NCI-H748 treated with DMSO at 0.1 percent for 48 hours (cell line): ENCODE measurements around the gene IFITM5.
"Not testable (repeated sequence)": the region's sequence is repeated elsewhere in the genome, so short reads cannot be mapped to it uniquely, and the experiment has no call there.

Experiments used
- DNase-seq: peaks from one replicate; lab custom pipeline; 2025; lab: John Stamatoyannopoulos, UW

Gene IFITM5

GRCh38 chr11:328012-328411 lies 28.7 kb upstream of the IFITM5 start:
- DNase-seq, result no peak

DNA sequence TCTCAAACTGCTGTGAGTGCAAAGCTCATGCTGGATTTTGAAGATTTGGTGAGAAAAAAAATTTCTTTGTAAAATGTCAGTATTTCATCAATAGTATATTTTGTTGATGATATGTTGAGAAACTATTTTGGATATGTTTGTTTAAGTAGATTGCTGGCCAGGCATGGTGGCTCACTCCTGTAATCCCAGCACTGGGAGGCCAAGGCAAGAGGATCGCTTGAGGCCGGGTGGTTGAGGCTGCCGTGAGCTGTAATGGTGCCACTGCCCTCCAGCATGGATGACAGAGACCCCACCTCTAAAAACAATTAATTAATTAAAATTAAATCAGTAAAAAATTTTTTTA lies 28.2 kb upstream of the IFITM5 start:
- no peak for DNase-seq

- DNase-seq, result no peak
Measured at GRCh38 chr11:326842-327580, 27.7 kb upstream of the IFITM5 start.

DNA sequence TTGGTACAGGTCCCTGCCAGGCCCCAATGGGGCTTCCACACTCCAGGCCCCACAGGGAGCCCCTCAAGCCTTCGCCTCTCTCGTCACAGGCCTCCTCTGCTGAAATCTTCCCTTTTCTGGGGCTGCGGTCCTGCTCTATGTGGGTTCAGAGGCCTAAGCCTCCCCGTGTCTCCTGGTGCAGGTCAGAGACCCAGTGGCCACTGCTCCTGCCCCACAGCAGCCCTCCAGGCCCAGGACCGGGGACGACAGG lies 27.2 kb upstream of the IFITM5 start:
- no peak for DNase-seq

GRCh38 chr11:325796-326591 lies 26.7 kb upstream of the IFITM5 start:
- no peak for DNase-seq

- not testable (repeated sequence) for DNase-seq
Measured at GRCh38 chr11:324593-325517, 25.5 kb upstream of the IFITM5 start.

DNA sequence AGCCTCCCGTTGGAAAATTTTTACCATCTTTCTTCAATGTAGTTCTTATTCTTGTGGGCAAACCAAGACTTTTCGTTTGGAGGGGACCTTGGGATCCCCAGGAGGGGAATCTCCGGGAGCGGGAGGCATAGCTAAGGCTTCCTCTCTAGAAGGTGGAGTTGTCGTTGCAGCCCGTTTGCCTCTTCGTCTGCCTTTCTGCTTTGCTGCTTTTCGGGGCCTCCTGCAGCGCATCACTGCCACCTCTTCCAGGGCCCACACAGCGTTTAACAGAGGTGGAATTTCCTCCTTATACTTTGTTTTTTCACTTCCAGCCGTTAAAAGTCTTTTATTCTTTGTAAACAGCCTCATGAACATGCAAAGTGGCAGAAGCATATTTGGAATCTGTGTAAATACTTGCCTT lies 24.8 kb upstream of the IFITM5 start:
- DNase-seq, result no peak

DNA sequence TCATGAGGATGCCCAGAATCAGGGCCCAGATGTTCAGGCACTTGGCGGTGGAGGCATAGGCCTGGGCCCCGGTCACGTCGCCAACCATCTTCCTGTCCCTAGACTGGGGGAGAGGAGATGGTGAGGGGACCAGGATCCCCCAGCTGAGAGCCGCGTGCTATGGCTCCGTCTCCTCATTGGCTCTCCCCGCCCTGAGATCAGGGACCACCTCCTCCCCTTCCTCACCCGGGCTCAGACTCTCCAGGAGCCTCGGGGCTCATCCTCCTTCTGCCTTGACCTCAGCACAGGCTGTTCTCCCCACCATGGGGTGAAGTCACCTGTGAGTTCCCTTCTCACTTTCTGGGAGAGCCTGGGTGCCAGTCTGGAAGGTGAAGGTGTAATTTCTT lies 20.6 kb upstream of the IFITM5 start:
- not testable (repeated sequence) for DNase-seq

GRCh38 chr11:319121-319887 lies 20.0 kb upstream of the IFITM5 start:
- not testable (repeated sequence) for DNase-seq

DNA sequence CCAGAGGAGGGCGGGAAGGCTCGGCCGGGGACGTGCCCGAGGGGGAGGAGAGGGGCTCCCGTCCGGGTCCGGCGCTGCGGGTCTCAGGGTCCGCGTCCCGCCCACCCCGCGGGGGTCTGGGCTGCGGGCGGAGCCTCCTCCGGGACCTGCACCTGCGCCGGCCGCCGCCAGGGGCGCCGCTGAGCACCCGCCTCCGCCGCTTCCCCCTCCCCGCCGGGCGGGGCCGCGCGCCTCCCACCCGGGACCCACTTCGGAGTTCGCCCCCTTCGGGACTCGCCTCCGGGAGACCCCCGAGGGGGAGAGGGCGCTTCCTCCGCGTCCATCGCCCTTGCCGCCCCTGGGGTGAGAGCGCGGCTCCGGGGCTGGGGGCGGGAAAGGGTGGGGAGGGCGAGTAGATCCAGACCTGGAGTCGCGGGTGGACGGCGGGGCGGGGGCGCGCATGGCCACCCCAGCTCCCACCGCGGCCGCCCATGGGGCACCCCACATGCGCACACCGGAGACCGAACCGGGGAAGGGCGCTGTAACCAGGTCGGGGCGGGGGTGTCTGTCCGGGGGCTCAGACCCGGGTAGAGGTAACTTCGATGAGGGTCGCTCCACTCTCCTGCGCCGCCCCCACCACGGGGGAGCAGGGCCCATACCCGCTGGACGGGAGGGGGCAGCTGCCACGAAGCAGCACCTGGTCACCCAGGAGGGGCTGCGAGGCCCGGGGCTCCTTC lies 19.2 kb upstream of the IFITM5 start:
- DNase-seq, result not testable (repeated sequence)

DNA sequence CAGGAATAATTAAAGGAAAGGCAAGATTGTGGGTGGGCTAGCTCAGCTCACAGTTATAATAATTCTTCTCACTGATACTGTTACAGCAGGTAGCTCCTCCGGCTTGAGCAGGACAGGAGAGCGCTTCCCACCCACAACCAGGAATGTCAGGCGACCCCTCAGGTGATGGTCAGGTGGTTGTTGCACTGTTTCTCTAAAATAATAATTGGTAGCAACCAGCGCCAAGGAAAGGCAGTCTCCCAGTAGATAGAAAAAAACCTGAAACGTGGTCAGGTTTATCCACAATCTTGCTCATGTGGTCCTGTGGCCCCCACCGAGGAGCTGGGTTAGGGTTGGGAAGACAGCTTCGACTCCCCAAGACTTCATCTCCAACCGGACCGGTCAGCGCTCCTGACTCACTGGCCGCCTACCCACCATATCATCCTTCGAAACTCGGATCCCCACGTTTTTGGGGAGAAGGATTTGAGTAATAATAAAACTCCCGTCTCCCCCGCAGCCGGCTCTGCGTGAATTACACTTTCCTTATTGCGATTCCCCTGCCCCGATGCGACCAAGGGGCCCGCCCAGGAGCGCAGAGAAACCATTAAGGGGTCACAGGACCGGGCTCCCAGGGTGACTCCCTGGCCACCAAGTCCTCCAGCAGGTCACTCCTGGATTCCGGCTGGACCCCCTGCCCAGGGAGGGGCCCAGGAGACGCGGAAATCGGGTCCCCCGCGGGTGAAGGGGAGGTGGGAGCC lies 18.5 kb upstream of the IFITM5 start:
- DNase-seq, result not testable (repeated sequence)

- DNase-seq, result no peak
Measured at GRCh38 chr11:316891-317301, 17.6 kb upstream of the IFITM5 start.

GRCh38 chr11:316031-316701 lies 16.8 kb upstream of the IFITM5 start:
- no peak for DNase-seq

DNA sequence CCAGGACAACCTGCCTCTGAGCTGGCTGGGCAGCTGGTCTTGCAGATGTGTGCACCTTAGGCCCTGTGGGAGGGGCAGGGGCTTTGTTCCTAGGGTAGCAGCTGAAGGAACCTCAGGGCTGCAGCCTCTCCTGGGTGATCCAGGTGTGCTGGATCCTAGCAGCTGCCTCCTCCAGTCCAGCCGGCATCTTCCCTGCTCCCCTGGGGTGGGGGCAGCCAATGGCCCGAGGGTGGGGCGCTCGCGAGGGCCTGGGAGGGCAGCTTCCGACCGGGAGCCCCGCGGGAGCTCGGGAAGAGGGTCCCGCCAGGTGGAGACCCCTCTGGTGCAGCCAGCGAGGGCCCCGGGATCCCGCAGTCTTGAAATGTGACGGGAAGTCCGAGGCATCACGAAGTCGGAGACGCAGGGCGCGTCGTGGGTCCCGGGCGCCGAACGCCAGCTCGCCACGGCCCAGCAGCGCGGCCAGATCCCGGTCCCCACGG lies 16.2 kb upstream of the IFITM5 start:
- DNase-seq, result no peak

DNA sequence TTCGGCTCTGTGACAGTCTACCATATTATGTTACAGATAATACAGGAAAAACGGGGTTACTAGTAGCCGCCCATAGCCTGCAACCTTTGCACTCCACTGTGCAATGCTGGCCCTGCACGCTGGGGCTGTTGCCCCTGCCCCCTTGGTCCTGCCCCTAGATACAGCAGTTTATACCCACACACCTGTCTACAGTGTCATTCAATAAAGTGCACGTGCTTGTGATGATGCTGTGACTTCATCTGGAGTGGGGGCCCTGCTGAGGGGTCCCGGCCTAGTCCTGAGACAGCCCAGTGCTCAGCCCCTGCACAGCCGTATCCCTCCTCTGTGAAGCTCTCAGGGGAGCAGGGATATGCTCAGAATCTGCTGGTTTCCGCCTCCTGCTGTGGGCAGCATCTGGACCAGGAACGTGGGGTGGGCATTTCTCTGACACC lies 15.7 kb upstream of the IFITM5 start:
- no peak for DNase-seq

DNA sequence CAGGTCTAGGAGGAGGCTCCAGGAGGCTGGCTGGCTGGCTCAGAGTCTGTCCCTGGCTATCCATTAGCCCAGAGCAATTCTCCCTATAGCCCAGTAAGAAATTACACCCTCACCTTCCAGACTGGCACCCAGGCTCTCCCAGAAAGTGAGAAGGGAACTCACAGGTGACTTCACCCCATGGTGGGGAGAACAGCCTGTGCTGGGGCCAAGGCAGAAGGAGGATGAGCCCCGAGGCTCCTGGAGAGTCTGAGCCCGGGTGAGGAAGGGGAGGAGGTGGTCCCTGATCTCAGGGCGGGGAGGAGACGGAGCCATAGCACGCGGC lies 15.2 kb upstream of the IFITM5 start:
- DNase-seq, result not testable (repeated sequence)

DNA sequence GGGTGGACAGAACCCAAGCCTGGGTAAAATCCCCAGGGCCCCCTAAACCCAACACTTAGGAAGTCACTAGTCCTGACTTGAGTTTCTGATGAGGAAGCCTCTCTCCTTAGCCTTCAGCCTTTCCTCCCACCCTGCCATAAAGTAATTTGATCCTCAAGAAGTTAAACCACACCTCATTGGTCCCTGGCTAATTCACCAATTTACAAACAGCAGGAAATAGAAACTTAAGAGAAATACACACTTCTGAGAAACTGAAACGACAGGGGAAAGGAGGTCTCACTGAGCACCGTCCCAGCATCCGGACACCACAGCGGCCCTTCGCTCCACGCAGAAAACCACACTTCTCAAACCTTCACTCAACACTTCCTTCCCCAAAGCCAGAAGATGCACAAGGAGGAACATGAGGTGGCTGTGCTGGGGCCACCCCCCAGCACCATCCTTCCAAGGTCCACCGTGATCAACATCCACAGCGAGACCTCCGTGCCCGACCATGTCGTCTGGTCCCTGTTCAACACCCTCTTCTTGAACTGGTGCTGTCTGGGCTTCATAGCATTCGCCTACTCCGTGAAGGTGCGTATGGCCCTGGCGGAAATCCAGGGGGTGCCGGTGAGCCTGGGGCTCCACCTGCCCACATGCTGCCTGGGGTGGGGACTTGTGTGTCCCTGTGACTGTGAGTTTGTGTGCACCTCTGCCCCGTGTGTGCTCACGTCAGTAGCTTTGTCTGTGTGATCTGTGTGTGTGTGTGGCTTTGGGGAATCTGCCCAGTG lies 14.6 kb upstream of the IFITM5 start, which contains the start of gene IFITM1:
Gene IFITM1 (plus strand): TSS at position 254 of the 767 bp plus-strand sequence. CDS start 131 bp downstream, at position 385.
- no peak for DNase-seq

- DNase-seq, result no peak
Measured at GRCh38 chr11:313304-313786, 14.0 kb upstream of the IFITM5 start.
